Spinal cord (tissue), 4 donors: ENCODE data around the gene FAM193B. TPM values are rescaled to one million over a fixed set of nuclear protein-coding genes. Genes with fewer than 3 reads are reported as not detected.

Experiments used
- polyA plus RNA-seq, 2 donors: library from polyadenylated mRNA; unstranded; fragments of 120-200 nt; gene quantifications; one replicate each; pipeline ENCODE4 v1.2.1, GENCODE V29; 2013; ENCODE audit not compliant: insufficient read length in 2 of 2
- total RNA-seq, 2 donors: library from RNA; depleted of rRNA in 1 of 2; stranded (reverse); fragments of 120-200 nt in 1 of 2; fragments of >200 nt in 1 of 2; gene quantifications; one replicate each; pipeline versions ENCODE4 v1.2.3 to v1.2.4, GENCODE V29; 2013 to 2014

The FAM193B gene
- total and polyA plus RNA-seq, 4 donors, result 21.6 to 115 (median 75.4) TPM

Other genes with a start within 250 kb of the FAM193B start
- gene MXD3, start 242.7 kb downstream of the FAM193B start, total RNA-seq, result 10 to 100 TPM in 1 of 2 donors, 1 to 10 TPM in 1; 4.9 to 20.2 TPM
- gene MXD3, start 242.7 kb downstream of the FAM193B start, polyA plus RNA-seq, result 10 to 100 TPM; 21.7 to 30.4 TPM
- 100 to 1,000 TPM in 1 of 2 donors, 10 to 100 TPM in 1; 96.6 to 152 TPM for gene LMAN2, start 202.9 kb downstream of the FAM193B start, total RNA-seq
- gene LMAN2, start 202.9 kb downstream of the FAM193B start, polyA plus RNA-seq, result 10 to 100 TPM; 90.3 to 96.1 TPM
- gene RGS14, start 196.6 kb downstream of the FAM193B start, total RNA-seq, result 10 to 100 TPM in 1 of 2 donors, 1 to 10 TPM in 1; 7.5 to 14.4 TPM
- 10 to 100 TPM in 1 of 2 donors, 1 to 10 TPM in 1; 9.3 to 11.5 TPM for gene RGS14, start 196.6 kb downstream of the FAM193B start, polyA plus RNA-seq
- gene SLC34A1, start 170.1 kb downstream of the FAM193B start, total RNA-seq, result not detected
- 1 to 10 TPM in 1 of 2 donors, under 1 TPM in 1; 0.68 to 1.2 TPM for gene SLC34A1, start 170.1 kb downstream of the FAM193B start, polyA plus RNA-seq
- gene PFN3, start 153.9 kb downstream of the FAM193B start, total RNA-seq, result not detected
- under 1 TPM; 0.32 to 1.00 TPM for gene PFN3, start 153.9 kb downstream of the FAM193B start, polyA plus RNA-seq
- 1 to 10 TPM; 1.9 to 3.2 TPM for gene F12, start 145.0 kb downstream of the FAM193B start, total RNA-seq
- 10 to 100 TPM; 14.7 to 15.1 TPM for gene F12, start 145.0 kb downstream of the FAM193B start, polyA plus RNA-seq
- 10 to 100 TPM; 16.7 to 22.5 TPM for gene GRK6, start 127.9 kb downstream of the FAM193B start, total RNA-seq
- 10 to 100 TPM; 41.8 to 42.4 TPM for gene GRK6, start 127.9 kb downstream of the FAM193B start, polyA plus RNA-seq
- 1 to 10 TPM; 4.3 to 8.8 TPM for gene PRR7, start 107.7 kb downstream of the FAM193B start, total RNA-seq
- gene PRR7, start 107.7 kb downstream of the FAM193B start, polyA plus RNA-seq, result 10 to 100 TPM; 28.3 to 31.7 TPM
- gene DBN1, start 80.9 kb downstream of the FAM193B start, total RNA-seq, result 100 to 1,000 TPM in 1 of 2 donors, 10 to 100 TPM in 1; 49.6 to 105 TPM
- 100 to 1,000 TPM; 241 to 273 TPM for gene DBN1, start 80.9 kb downstream of the FAM193B start, polyA plus RNA-seq
- 10 to 100 TPM; 23.4 to 67.3 TPM for gene PDLIM7, start 57.0 kb downstream of the FAM193B start, total RNA-seq
- 100 to 1,000 TPM in 1 of 2 donors, 10 to 100 TPM in 1; 61.1 to 128 TPM for gene PDLIM7, start 57.0 kb downstream of the FAM193B start, polyA plus RNA-seq
- 1 to 10 TPM; 3.4 to 5.6 TPM for gene DOK3, start 44.7 kb downstream of the FAM193B start, total RNA-seq
- gene DOK3, start 44.7 kb downstream of the FAM193B start, polyA plus RNA-seq, result 10 to 100 TPM; 12.2 to 15.8 TPM
- gene DDX41, start 37.6 kb downstream of the FAM193B start, total RNA-seq, result 10 to 100 TPM; 67.1 to 92.7 TPM
- 100 to 1,000 TPM; 118 to 126 TPM for gene DDX41, start 37.6 kb downstream of the FAM193B start, polyA plus RNA-seq
- gene TMED9, start 37.6 kb upstream of the FAM193B start, total RNA-seq, result 10 to 100 TPM; 53.6 to 66.7 TPM
- 100 to 1,000 TPM; 135 to 147 TPM for gene TMED9, start 37.6 kb upstream of the FAM193B start, polyA plus RNA-seq
- 10 to 100 TPM; 13.8 to 32.3 TPM for gene B4GALT7, start 45.6 kb upstream of the FAM193B start, total RNA-seq
- gene B4GALT7, start 45.6 kb upstream of the FAM193B start, polyA plus RNA-seq, result 10 to 100 TPM; 27.3 to 31.9 TPM
- gene FAM153A, start 228.3 kb upstream of the FAM193B start, total RNA-seq, result 1 to 10 TPM; 5.7 to 5.8 TPM
- gene FAM153A, start 228.3 kb upstream of the FAM193B start, polyA plus RNA-seq, result 1 to 10 TPM; 1.8 to 8.6 TPM